B cell (primary cell): ENCODE measurements around the gene FAM229A. TPM values are rescaled to one million over a fixed set of nuclear protein-coding genes. Genes with fewer than 3 reads are reported as not detected.
A peak's percentile ranks its signal among the peaks of the same experiment; 100 is the strongest.

Experiments
- ATAC-seq: fragments of 200-7000 bp; cut with Tn5 transposase; one replicate; pipeline ENCODE4 v1.10.0; 2021; ENCODE audit warnings: low read depth, mild to moderate bottlenecking, moderate number of reproducible peaks, moderate library complexity
- CTCF ChIA-PET: fragments of 350-600 bp; sonication (Branson Sonifier 250); formaldehyde crosslinking; loops from one replicate; lab custom pipeline; 2021; ENCODE audit warnings: antibody characterized with exemption, inconsistent platforms; lab: Charles Lee
- POLR2A ChIA-PET: fragments of 350-600 bp; sonication (Branson Sonifier 250); formaldehyde crosslinking; loops from one replicate; lab custom pipeline; 2021; ENCODE audit warnings: antibody characterized with exemption; lab: Charles Lee
- DNase-seq: peaks from one replicate; pipeline ENCODE4 v3.0.0; 2013
- H2AFZ ChIP-seq: 2 replicates; pipeline ENCODE4 v1.6.1; 2012; ENCODE audit warnings: mild to moderate bottlenecking, low read depth, low read length; ENCODE audit not compliant: insufficient read depth, poor library complexity, severe bottlenecking
- H3K27ac ChIP-seq, 2 donors: 1 replicate in 1 of 2; 2 replicates in 1 of 2; pipeline ENCODE4 v1.5.1; 2012 to 2013; ENCODE audit warnings: low read length in 2 of 2, mild to moderate bottlenecking in 2 of 2, moderate library complexity in 1 of 2
- H3K27me3 ChIP-seq, 4 experiments: fragments of 200-600 bp in 1 of 4; sonication (generic) in 1 of 4; replicated peaks in 1 of 4; 1 replicate in 2 of 4; 2 replicates in 2 of 4; pipeline versions ENCODE4 v1.6.1 to v1.7.0; 2013 to 2016; ENCODE audit warnings: low read length in 3 of 4, mild to moderate bottlenecking in 2 of 4, mixed read lengths in 1 of 4, moderate library complexity in 1 of 4; ENCODE audit not compliant: insufficient read depth in 4 of 4, control insufficient read depth in 3 of 4; ENCODE audit errors: control extremely low read depth in 1 of 4
- H3K36me3 ChIP-seq, 2 experiments: replicated peaks in 1 of 2; 1 replicate in 1 of 2; 2 replicates in 1 of 2; pipeline versions ENCODE4 v1.6.1 to v1.7.1; 2013; ENCODE audit warnings: low read length in 1 of 2; ENCODE audit not compliant: insufficient read depth in 2 of 2, control insufficient read depth in 1 of 2; ENCODE audit errors: control extremely low read depth in 1 of 2, extremely low read depth in 1 of 2
- H3K4me1 ChIP-seq, 2 donors: fragments of 200-600 bp in 1 of 2; sonication (generic) in 1 of 2; 1 replicate in 1 of 2; 2 replicates in 1 of 2; pipeline versions ENCODE4 v1.5.1 to v1.6.1; 2013 to 2017; ENCODE audit warnings: low read length in 2 of 2; ENCODE audit not compliant: control insufficient read depth in 2 of 2, insufficient read depth in 2 of 2
- H3K4me2 ChIP-seq: replicated peaks from 2 replicates; pipeline ENCODE3; 2012; ENCODE audit warnings: mild to moderate bottlenecking, low read depth, low read length; ENCODE audit not compliant: poor library complexity, severe bottlenecking
- H3K4me3 ChIP-seq, 5 experiments: fragments of 200-600 bp in 1 of 5; sonication (generic) in 1 of 5; 1 replicate in 3 of 5; 2 replicates in 2 of 5; pipeline versions ENCODE4 v1.5.1 to v1.7.0; 2011 to 2016; ENCODE audit warnings: low read length in 4 of 5, mild to moderate bottlenecking in 4 of 5, low read depth in 2 of 5, control low read depth in 1 of 5, moderate library complexity in 1 of 5; ENCODE audit not compliant: insufficient read depth in 1 of 5; ENCODE audit errors: control extremely low read depth in 1 of 5, extremely low read depth in 1 of 5
- H3K79me2 ChIP-seq: fragments of 200-600 bp; sonication (generic); one replicate; pipeline ENCODE4 v1.6.0; 2016; ENCODE audit warnings: low read length; ENCODE audit not compliant: control insufficient read depth, insufficient read depth
- H3K9ac ChIP-seq: fragments of 200-600 bp; sonication (generic); 2 replicates; pipeline ENCODE4 v1.6.1; 2017; ENCODE audit warnings: mild to moderate bottlenecking, low read length, moderate library complexity
- H3K9me3 ChIP-seq, 3 donors: one replicate each; pipeline versions ENCODE4 v1.6.1 to v1.7.1; 2013; ENCODE audit warnings: low read length in 2 of 3; ENCODE audit not compliant: control insufficient read depth in 2 of 3, insufficient read depth in 1 of 3; ENCODE audit errors: control extremely low read depth in 1 of 3
- H4K20me1 ChIP-seq: 2 replicates; pipeline ENCODE4 v1.6.0; 2012; ENCODE audit warnings: mild to moderate bottlenecking, low read length; ENCODE audit not compliant: insufficient read depth, control insufficient read depth, poor library complexity, severe bottlenecking
- H3K27ac Mint-ChIP-seq: one replicate; pipeline ENCODE4 v1.8.0; 2021; ENCODE audit warnings: mixed read lengths
- H3K27me3 Mint-ChIP-seq: one replicate; pipeline ENCODE4 v1.8.0; 2021; ENCODE audit warnings: mixed read lengths
- H3K4me1 Mint-ChIP-seq: one replicate; pipeline ENCODE4 v1.8.0; 2021; ENCODE audit warnings: mixed read lengths
- H3K4me3 Mint-ChIP-seq: one replicate; pipeline ENCODE4 v1.8.0; 2021; ENCODE audit warnings: mixed read lengths
- H3K9me3 Mint-ChIP-seq: one replicate; pipeline ENCODE4 v1.8.0; 2022; ENCODE audit warnings: mixed read lengths; ENCODE audit not compliant: insufficient read depth
- CTCF ChIP-seq: fragments of 200-600 bp; IDR thresholded peaks from one replicate; pipeline ENCODE4 v1.8.0; 2022; ENCODE audit warnings: antibody characterized with exemption, mild to moderate bottlenecking
- EZH2 ChIP-seq: IDR thresholded peaks from 2 replicates; pipeline ENCODE4 v1.6.1; 2012; ENCODE audit warnings: borderline replicate concordance, low read depth, mild to moderate bottlenecking, moderate library complexity, low read length; ENCODE audit not compliant: insufficient read depth, poor library complexity, severe bottlenecking
- WGBS: methylation state at CpG from one replicate; pipeline ENCODE4 v1.1.5; 2013; ENCODE audit warnings: missing lambda C conversion rate; ENCODE audit not compliant: insufficient coverage; 5-methylcytosine and 5-hydroxymethylcytosine counted together
- intact Hi-C: fragments of 100-400 bp; cut with micrococcal nuclease; formaldehyde crosslinking; loops from one replicate; pipeline ENCODE4 v1.10.0; 2022
- polyA plus RNA-seq: library from polyadenylated mRNA; depleted of rRNA; stranded (reverse); fragments of >200 nt; gene quantifications from 2 replicates; pipeline ENCODE4 v1.2.3, GENCODE V29; 2012
- total RNA-seq, 2 donors: library from RNA; stranded (reverse); fragments of 120-200 nt in 1 of 2; gene quantifications; 1 replicate in 1 of 2; 2 replicates in 1 of 2; pipeline versions ENCODE4 v1.2.3 to v1.2.4, GENCODE V29; 2013 to 2022

Gene FAM229A
- total and polyA plus RNA-seq, 2 donors (not counting 1 experiment from before 2014, with no cell fraction given) = 33.3 to 33.8 TPM

GRCh38 chr1:32393832-32394140 is 31.5 kb upstream of the FAM229A start:
- Histone ChIP-seq H3K9me3 (no peaks in the 10 kb centered on the region), H4K20me1 (peaks cover 19% of the 10 kb centered on the region), H3K79me2 (peaks cover 54% of the 10 kb centered on the region), H3K9ac (peak overlapping the region; percentile 97), H3K4me2 (peak overlapping the region; percentile 76), H3K27me3 (no peaks in the 10 kb centered on the region), H3K36me3 (peaks cover 9 to 31% of the 10 kb centered on the region in 2 experiments), H3K4me3 (peak overlapping the region; percentile 45 to 94 (median 84)), H3K27ac (peak overlapping the region; percentile 91), H2AFZ (peak overlapping the region; percentile 75), H3K4me1 (peaks cover 14 to 27% of the 10 kb centered on the region in 2 donors)
- Mint-ChIP-seq H3K27ac (peak overlapping the region; percentile 99), H3K4me3 (peak overlapping the region; percentile 99), H3K4me1 (peaks cover 31% of the 10 kb centered on the region), H3K27me3 (peaks cover under 1% of the 10 kb centered on the region), H3K9me3 (no peaks in the 10 kb centered on the region)
- DNase-seq (no peak), ATAC-seq (peak; percentile 2)
- intact Hi-C loops = loop anchor here (1.0 to 2.0 kb wide), 10 partner anchors 42 to 1097 kb away; partner anchors contain the start of genes CCDC28B, EIF3I, KHDRBS1 and MARCKSL1
- 2% methylated on average over 15 of the region's 15 CpGs for WGBS
- TF ChIP-seq CTCF (no peak), EZH2 (no peak)
- ChIA-PET POLR2A (interaction anchor here (0.7 to 1.4 kb wide), 4 partner anchors 34 to 321 kb away, joined by 3 to 12 read pairs (median 4); partner anchors contain the start of genes MARCKSL1 and TMEM39B), CTCF (interaction anchor here (0.6 to 2.4 kb wide), 6 partner anchors 9 to 215 kb away, joined by 3 to 9 read pairs (median 8); partner anchors contain the start of gene TXLNA)

- intact Hi-C loops = no loop called here
- no peaks in the 10 kb centered on the region for H3K27me3 Mint-ChIP-seq
- H2AFZ ChIP-seq = no peak overlapping the region
- H3K36me3 ChIP-seq = peaks cover 14 to 37% of the 10 kb centered on the region in 2 experiments
- POLR2A ChIA-PET = no interaction called here
- peak overlapping the region; percentile 99 for H3K27ac Mint-ChIP-seq
- peak overlapping the region; percentile 76 for H3K4me2 ChIP-seq
- H3K4me1 Mint-ChIP-seq = peaks cover 31% of the 10 kb centered on the region
- CTCF ChIA-PET = interaction anchor here (1.7 to 2.2 kb wide), 2 partner anchors 8 to 20 kb away, joined by 5 to 9 read pairs; no protein-coding TSS in a partner anchor
- no peaks in the 10 kb centered on the region for H3K9me3 ChIP-seq
- TF ChIP-seq EZH2 = no peak
- no peak for TF ChIP-seq CTCF
- H3K9ac ChIP-seq = peak overlapping the region; percentile 97
- H3K9me3 Mint-ChIP-seq = no peaks in the 10 kb centered on the region
- DNase-seq = no peak
- H3K27ac ChIP-seq = peak overlapping the region; percentile 91
- H3K4me3 ChIP-seq = peak overlapping the region in 3 of 5 experiments; percentile 84 to 94 (median 88)
- ATAC-seq = no peak
- H4K20me1 ChIP-seq = peaks cover 24% of the 10 kb centered on the region
- 75% methylated on average over 1 of the region's 1 CpG for WGBS
- peaks cover 60% of the 10 kb centered on the region for H3K79me2 ChIP-seq
- no peaks in the 10 kb centered on the region for H3K27me3 ChIP-seq
- H3K4me3 Mint-ChIP-seq = peak overlapping the region; percentile 99
- peaks cover 14 to 27% of the 10 kb centered on the region in 2 donors for H3K4me1 ChIP-seq
These were observed 30.9 kb upstream of the FAM229A start for GRCh38 chr1:32393136-32393535.
